ENCODE data around the gene RETREG1.

GRCh38 chr5:16580382-16580781 is 36.4 kb downstream of the RETREG1 start:
- TF ChIP-seq CTCF (IDR thresholded peaks at IDR 0.05; ENCODE audit: poor library complexity), result no peak
- no peak for TF ChIP-seq EZH2 (IDR thresholded peaks at IDR 0.05; ENCODE audit: borderline replicate concordance)
- TF ChIP-seq EZH2phosphoT487 (IDR thresholded peaks at IDR 0.05; ENCODE audit: low read depth, severe bottlenecking, unreplicated experiment), result no peak
